Medulla oblongata (tissue), 1 donor: ENCODE measurements around the gene CSAG1.
"Not testable (repeated sequence)": the region's sequence is repeated elsewhere in the genome, so short reads cannot be mapped to it uniquely, and the experiment has no call there.

Experiments
- DNase-seq: peaks from one replicate; pipeline ENCODE4 v3.0.0-alpha.2; 2015; ENCODE audit errors: extremely low spot score

CSAG1 gene

DNA sequence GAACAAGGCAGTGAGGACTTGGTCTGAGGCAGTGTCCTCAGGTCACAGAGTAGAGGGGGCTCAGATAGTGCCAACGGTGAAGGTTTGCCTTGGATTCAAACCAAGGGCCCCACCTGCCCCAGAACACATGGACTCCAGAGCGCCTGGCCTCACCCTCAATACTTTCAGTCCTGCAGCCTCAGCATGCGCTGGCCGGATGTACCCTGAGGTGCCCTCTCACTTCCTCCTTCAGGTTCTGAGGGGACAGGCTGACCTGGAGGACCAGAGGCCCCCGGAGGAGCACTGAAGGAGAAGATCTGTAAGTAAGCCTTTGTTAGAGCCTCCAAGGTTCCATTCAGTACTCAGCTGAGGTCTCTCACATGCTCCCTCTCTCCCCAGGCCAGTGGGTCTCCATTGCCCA lies 33.1 kb downstream of the CSAG1 start:
- not testable (repeated sequence) for DNase-seq

DNA sequence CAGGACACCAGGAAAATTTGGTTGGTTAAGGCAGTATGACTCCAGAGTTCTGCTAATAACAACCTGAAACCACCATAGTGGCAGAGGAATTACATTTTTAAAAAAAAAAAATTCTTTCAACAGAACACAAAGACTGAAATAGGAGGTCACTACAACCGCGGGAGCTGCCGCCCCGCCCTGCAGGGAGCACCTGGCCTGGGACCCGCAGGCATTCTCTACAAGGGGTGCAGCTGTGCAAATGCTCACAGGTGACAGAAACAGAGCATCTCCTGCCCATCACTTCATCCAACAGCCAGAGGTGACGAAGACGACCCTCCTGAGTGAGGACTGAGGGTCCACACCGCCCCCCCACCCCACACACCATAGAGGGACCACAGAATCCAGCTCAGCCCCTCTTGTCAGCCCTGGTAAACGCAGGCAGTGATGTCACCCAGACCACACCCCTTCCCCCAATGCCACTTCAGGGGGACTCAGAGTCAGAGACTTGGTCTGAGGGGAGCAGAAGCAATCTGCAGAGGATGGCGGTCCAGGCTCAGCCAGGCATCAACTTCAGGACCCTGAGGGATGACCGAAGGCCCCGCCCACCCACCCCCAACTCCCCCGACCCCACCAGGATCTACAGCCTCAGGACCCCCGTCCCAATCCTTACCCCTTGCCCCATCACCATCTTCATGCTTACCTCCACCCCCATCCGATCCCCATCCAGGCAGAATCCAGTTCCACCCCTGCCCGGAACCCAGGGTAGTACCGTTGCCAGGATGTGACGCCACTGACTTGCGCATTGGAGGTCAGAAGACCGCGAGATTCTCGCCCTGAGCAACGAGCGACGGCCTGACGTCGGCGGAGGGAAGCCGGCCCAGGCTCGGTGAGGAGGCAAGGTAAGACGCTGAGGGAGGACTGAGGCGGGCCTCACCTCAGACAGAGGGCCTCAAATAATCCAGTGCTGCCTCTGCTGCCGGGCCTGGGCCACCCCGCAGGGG lies 35.3 kb downstream of the CSAG1 start, which contains the start of gene MAGEA3:
MAGEA3 (plus strand) TSS at position 843 of the 980 bp plus-strand sequence. CDS start 2,039 bp downstream, outside the sequence.
- not testable (repeated sequence) for DNase-seq

DNA sequence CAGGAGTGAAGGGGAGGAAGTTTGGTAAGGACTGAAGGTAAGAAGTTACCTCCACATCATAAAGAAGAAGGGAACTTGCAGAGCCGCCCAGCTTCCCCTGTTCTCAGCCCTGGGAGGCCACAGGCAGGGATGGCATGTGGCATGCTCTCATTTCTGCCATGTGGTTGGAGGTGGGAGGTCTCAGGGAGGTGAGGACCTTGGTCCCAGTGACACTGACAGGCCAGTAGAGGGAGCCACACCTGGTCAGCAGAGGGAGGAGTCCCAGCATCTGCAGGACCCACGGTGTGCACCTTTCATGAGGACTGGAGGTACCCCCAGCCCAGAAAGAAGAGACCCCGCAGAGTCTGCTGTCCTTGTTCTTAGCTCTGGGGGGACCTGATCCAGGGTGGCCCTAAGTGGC lies 52.5 kb downstream of the CSAG1 start:
- not testable (repeated sequence) for DNase-seq
